ENCODE data around the gene REV1.
"Not testable (repeated sequence)": the region's sequence is repeated elsewhere in the genome, so short reads cannot be mapped to it uniquely, and the experiment has no call there.

REV1 gene

DNA sequence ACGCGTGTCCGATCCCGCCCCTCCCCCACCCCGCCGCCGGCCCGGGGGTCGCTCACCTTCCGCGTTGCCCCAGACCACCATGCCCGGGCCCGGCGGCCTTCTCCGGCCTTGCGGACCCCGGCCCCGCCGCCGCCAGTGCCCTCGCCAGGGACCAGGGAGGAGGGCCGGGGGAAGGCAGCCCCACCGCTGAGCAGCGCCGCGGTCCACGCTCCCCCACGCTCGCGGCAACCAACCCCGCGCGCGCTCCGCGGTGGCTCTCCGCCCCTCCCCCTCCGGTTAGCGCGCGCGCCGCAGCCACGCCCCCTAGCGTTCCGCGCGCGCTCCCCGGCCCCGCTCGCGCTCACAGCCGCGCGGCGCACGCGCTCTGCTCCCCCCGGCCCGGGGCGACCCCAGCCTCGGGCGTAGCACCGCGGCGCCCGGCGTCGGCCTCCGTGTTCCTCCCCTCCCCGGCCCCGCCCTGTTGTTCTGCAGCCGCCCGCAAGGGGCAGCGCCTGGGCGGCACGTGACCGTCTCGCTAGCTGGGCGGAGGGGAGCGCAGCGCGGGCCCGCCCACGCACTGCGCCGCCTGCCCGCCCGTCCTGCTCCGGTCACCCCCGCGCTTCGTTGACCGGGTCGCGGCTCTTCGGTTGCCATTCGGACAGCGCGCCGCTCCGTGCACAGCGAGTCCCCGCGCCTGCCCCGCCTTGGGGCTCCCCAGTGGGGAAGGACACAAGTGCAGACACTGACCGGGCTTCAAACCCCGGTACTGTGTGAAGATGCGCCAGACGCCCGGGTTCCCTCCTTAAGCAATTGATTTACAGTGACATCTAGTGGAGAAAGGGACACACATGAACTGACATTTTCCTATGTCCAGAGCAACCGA, at the start of gene REV1:
Gene REV1, minus strand, starts transcription at position 257 of the 862 bp plus-strand sequence. CDS start 25,042 bp downstream, outside the sequence.
- DNase-seq = peak; percentile 97

- no peak for DNase-seq
These were observed 48.2 kb upstream of the REV1 start for GRCh38 chr2:99537910-99538485.

DNA sequence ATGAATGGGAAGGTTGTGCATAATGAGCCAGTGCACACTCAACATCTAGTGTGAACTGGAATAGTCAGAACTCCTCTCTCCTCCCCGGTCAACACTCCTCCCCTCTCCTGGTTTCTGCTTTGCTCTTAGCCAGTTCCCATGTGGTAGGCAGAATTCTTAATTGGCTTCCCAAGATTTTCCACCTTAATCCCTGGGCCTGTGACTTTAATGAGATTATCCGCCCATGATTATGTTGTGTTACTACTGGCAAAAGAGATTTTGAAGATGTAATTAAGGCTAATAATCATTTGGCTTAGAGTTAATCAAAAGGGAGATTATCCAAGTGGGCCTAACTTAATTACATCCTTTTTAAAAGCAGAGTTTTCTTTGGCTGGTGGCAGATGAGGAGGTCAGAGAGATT, 34.2 kb upstream of the REV1 start:
- DNase-seq = no peak

DNA sequence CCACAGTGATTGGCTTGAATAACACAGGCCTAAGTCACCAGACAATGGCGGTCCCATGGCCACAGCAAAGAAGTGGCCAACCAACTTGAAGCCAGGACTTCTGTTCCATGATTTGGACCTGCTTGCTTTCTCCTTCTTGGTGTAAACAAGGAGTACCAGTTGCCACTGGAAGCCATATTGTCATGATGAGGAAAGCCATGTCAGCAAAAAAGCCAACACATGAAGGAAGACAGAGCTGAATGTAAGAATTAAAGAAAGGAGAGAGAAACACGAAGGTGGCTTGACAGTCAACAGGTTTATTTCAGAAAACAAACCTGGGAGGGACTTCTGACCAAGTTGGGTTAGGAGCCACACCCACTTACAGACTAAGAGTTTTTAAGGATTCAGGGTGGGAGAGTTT, 32.3 kb upstream of the REV1 start:
- no peak for DNase-seq

DNA sequence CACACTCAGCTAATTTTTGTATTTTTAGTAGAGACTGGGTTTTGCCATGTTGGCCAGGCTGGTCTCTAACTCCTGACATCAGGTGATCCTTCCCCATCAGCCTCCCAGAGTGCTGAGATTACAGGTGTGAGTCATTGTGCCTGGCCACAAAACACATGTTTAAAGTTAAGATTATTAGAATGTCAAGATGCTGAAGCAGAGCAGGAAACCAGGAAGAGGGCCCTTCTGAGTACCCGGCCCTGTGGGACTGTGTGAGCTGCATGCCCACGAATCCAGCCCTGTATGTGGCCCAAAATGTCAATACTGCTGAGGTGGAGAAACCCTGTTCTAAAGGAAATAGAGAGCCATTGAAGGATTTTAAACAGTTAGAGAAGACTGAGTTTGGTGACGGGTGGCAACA, 31.0 kb upstream of the REV1 start:
- no peak for DNase-seq

DNA sequence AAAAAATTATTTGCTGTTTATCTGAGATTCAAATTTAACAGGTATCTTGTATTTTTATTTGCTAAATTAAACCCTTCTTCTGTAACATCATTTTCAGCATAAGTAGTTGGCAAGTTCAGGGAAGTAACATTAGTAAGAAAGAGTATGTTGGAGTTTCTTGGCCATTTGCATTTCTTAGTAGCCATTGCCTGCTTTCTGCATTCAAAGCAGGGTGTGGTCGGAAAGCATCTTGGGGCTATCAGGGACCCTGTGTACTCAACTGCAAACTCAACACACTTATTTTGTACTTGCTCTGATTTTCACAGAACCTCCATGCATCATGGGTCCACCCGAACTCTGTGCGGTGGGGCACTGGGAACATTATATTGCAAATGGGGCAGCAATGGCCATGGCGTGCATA, 30.4 kb upstream of the REV1 start:
- DNase-seq = no peak

GRCh38 chr2:99514357-99514756, 24.5 kb upstream of the REV1 start:
- DNase-seq = no peak

DNA sequence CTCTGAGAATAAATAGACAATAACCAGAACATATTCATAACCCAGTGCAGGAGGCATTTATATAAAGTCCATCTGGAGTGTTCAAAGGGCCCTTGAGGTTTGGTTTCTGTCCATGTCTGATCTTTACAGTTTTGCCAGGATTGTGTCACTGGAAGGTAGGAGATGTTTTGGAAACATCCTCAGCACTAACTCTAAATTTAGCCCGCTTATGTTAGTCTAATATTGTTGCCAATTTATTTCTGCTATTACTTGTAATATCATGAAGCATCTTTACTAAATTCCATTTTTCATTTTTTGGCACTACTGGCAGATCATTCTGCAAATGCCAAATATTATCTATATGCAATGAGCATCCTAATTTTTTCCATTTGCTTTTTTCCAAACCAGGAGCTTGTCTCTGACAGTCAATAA, 22.4 kb upstream of the REV1 start:
- no peak for DNase-seq

DNA sequence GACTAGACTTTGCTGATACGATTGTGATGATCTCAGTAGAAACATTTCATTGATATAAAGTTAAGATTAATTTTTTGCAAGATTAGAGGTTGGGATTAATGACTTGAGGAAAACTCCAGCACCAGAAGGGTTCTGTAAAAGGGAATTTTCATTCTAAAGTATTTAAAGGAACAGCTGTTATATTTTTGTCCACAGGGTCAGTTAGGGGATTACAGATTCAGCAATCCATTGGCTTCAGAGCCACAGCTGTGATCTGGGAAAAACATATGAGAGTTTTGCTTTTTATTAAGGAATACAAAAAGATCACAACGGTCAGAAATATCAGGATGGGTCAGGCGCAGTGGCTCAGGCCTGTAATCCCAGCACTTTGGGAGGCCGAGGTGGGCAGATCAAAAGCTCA, 19.6 kb upstream of the REV1 start:
- no peak for DNase-seq

DNA sequence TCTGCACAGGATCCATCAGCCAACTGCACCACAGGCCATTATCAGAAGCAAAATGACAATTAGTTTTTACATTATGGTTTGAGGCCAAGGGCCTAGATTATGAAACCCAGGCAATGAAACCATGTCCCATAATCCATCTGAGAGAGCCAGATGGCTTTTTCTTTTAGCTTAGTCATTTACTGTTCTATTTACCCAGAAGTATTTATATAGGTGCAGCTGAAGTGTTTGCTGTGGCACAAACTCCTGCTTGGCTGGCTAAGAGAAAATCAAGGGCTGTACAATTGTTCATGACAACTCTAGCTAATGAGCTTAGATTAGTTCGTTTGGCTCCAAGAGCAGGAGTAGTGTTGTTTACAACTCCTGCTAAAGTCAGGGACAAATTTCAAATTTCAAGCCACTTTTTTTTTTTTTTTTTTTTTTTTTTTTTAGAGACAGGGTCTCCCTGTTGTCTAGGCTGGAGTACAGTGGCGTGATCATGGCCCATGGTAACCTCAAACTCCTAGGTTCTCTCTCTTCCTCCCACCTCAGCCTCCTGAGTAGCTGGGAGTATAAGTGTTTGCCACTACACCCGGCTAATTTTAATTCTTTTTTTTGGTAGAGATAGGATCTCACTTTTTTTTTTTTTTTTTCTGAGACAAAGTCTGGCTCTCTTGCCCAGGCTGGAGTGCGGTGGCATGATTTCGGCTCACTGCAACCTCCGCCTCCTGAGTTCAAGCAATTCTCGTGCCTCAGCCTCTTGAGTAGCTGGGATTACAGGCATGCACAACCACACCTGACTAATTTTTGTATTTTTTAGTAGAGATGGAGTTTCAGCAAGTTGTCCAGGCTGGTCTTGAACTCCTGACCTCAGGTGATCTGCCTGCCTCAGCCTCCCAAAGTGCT, 18.4 kb upstream of the REV1 start:
- peak; percentile 95 for DNase-seq

- no peak for DNase-seq
These were observed 15.2 kb upstream of the REV1 start for GRCh38 chr2:99504844-99505584.

- DNase-seq = not testable (repeated sequence)
These were observed 14.0 kb upstream of the REV1 start for GRCh38 chr2:99503662-99504416.

GRCh38 chr2:99496021-99496420, 6.2 kb upstream of the REV1 start:
- no peak for DNase-seq

GRCh38 chr2:99495115-99495860, 5.5 kb upstream of the REV1 start:
- no peak for DNase-seq

DNA sequence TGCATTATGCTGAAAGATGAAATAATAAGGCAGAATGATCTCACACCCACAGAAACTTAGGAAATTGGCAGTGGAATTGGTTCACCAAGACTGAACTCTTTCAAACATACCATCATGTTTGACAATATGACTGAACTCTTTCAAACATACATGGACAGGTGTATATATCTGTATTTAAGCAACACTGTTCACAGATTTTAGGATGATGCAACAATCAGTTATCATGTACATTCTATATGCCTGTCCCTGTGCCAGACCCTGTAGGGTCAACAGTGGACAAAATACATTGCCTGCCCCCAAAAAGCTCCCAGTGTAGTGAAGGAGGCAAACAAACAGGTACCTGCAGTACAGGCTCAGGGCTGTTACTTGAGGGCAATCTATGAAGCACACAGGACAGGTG, 2.9 kb upstream of the REV1 start:
- DNase-seq = no peak

GRCh38 chr2:99490623-99491461, 1.0 kb upstream of the REV1 start:
- no peak for DNase-seq

- DNase-seq = peak; percentile 36
These were observed 605 bp downstream of the REV1 start for GRCh38 chr2:99489063-99489760.

DNA sequence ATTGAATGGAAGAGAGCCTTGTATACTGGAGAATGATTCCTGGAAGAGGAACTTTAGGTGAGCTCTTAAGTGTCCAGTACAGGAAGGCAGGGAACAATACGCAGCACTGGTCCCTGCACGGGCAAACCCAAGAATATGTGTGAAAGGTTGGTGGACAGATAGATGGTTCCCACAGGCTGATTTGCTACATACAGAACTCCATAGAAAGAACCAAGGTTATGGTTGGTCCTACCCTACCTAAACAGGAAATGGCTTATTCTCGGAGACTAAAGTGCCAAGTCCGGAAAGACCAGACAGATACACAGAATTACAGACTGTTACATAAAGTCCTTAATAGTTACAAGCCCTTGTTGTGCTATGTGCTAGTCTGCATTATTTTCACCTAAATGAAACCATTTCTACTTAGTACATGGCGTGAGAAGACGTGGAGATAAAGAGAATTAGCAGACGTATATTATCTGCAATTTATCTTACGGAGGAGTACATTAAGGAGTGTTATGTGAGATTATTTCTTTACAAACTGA, 1.2 kb downstream of the REV1 start:
- DNase-seq = no peak

- DNase-seq = no peak
These were observed 1.9 kb downstream of the REV1 start for GRCh38 chr2:99487906-99488305.
